ENCODE results near the gene GMNN. TPM values are rescaled to one million over a fixed set of nuclear protein-coding genes. Genes with fewer than 3 reads are reported as not detected.

The GMNN gene
- total RNA-seq, 1 donor, result 41.7 TPM

- no peak overlapping the region for H3K4me3 ChIP-seq (ENCODE audit: low read depth, low read length)
- no peak for DNase-seq (ENCODE audit: low read depth)
- no peak for TF ChIP-seq CTCF (IDR thresholded peaks at IDR 0.05; ENCODE audit: insufficient read depth, low read length)
These were observed 59.1 kb downstream of the GMNN start for GRCh38 chr6:24833711-24834386.

Other genes starting within 250 kb of the GMNN start
- 0.09 TPM in 1 of 2 replicates, not detected in the other for gene KIAA0319, start 128.7 kb upstream of the GMNN start, total RNA-seq (ENCODE audit: low replicate concordance)
- 29.5 and 44.4 TPM in 2 replicates for gene TDP2, start 108.0 kb upstream of the GMNN start, total RNA-seq (ENCODE audit: low replicate concordance)
- gene ACOT13, start 107.9 kb upstream of the GMNN start, total RNA-seq (ENCODE audit: low replicate concordance), result 10.8 and 12.2 TPM in 2 replicates
- gene C6orf62, start 55.8 kb upstream of the GMNN start, total RNA-seq (ENCODE audit: low replicate concordance), result 121 and 246 TPM in 2 replicates
- gene ARMH2, start 24.0 kb downstream of the GMNN start, total RNA-seq (ENCODE audit: low replicate concordance), result not detected in 2 replicates
- gene RIPOR2, start 161.0 kb downstream of the GMNN start, total RNA-seq (ENCODE audit: low replicate concordance), result 0.72 and 1.4 TPM in 2 replicates

Measured in fibroblast of the aortic adventitia (primary cell).